GM21717 (cell line): Measurements from ENCODE around the gene KIAA0513.

ENCODE experiments used
- ATAC-seq: cut with Tn5 transposase; IDR thresholded peaks from one replicate; pipeline ENCODE4 v1.9.1; 2021; ENCODE audit warnings: mild to moderate bottlenecking, moderate library complexity; ENCODE audit not compliant: unreplicated experiment

KIAA0513 gene

DNA sequence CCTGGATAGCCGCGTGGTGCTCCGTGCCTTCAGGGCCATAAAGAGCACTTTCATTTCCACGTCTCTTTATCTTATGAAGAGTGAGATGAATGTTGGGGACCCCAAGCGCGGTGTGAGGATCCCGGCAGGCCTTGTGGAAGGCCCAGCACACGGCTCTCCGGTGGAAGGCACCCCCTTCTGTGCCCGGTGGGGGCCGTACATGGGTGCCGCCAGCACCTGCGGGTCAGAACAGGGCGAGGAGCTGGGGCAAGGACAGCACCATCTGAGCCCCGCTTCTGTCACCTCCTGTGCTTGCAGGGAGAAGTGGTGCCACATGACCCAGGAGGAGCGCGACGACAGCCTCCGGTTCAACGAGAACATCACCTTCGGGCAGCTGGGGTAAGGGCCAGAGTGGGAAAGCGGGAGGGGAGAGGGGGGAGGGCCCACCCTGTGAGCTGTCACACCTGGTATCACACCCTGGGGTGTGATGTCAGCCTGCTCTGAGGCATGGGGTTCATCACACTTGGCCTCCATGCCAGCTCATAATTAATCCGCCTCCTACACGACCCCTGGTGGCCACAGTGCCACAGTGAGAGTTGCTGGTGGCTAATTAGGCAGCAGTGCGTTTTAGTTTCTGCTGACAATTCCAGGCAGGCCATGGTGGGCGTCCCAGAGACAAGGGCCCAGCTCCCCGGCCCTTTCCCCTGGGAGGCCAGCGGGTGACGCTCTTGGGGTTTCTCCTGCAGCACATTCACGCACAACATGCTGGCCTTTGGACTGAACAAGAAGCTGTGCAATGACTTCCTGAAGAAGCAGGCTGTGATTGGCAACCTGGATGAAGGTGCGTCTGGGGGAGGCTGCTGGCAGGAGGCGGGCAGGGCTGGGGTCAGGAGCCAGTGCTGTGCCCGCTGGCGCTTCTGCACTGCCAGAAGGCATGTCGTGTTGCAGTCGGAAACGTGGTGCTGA is 59.0 kb downstream of the KIAA0513 start:
- no peak for ATAC-seq

DNA sequence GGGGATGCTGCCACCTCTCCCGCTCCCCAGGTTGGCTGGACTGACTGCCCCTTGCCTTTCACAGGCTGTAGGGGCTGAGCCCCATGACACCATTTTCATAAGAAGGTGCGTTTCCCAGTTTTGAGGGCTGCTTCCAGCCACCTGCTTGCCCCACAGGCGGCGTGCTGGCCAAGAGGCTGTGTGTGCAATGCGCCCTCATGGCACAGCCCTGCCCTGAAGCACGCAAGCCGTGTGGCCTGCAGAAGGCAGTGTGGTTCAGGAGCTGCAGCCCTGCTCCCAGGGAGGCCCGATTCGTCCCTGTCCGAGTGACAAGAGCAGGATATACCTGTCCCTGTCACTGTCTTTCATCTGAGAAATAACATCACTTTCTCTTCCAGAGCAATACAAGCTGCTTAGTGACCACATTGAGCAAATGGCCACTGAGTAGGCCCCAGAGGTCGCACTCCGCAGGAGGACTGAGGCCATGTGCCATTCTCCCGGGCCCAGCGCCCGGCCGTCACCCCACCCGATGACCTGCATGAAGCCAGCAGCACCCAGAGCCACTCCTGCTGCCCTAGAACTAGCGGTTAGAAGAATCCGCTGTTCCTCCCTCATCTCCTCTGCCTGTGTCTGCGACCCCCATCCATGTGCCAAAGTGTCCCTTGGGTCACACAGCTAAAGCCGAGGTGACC is 60.4 kb downstream of the KIAA0513 start:
- ATAC-seq = no peak

DNA sequence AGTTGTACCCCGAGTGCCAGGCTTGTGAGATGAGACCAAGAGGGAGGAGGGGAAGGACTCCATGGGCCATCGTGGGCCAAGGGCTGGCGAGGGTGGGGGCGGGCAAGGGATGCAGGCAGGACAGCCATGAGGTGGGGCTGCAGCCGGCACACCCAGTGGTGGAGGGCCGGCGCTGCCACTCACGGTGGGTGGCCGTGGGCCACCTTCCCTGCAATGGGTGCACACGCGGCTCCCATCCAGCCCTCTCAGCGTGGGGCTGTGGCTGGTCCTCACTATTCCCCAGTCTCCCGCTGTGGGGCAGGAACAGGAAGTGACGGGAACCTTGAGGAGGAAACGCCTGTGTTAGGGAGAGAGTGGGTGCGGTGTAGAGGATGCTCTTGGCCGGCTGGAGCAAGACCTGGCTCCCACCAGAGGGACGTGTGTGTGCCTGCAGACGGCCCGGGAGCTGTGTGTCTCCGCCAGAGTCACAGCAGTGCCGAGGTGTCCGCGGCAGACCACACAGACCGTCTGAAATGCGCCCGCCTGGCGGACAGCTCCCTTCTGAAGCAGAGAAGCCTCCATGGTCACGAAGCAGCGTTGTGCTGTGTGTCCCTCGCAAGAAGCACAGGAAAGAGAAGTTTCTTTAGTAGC is 61.1 kb downstream of the KIAA0513 start:
- no peak for ATAC-seq

DNA sequence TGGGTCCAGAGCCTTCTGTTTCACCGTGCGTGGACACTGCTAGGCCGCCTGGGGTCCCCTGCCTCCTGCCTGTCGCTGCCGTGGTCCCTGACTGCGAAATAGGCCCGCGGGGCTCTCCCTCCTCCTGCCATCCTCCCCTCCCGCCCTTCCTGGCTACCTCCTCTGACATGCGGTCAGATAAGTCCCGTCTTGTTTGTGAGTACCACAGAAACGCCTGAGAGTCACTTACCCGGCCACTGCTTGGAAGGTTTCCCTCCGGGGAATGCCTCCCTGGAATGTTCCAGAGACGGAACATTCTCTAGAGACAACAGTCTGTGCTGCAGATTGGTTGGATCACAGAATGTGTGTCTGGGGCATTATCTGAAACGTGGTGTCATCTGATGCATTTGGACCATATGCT is 61.9 kb downstream of the KIAA0513 start:
- ATAC-seq = no peak

DNA sequence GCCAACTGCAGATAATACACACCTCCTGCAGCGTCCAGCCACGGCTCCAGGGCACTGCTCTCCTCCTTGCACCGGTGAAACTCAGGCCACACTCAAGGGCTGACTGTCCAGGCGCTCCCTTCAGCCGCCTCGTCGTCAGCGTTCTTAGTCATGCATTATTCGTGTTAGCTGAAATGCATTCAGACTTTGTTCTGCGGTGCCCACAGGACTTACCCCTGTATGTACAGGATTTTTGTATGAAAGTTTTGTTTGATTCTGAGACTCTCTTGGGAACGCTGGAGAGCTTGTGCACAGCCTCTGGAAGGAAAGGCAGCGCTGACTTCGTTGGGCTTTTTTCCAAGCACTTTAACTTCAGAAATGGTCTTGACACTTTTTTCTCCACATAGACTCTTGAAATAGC is 62.6 kb downstream of the KIAA0513 start:
- ATAC-seq = no peak

DNA sequence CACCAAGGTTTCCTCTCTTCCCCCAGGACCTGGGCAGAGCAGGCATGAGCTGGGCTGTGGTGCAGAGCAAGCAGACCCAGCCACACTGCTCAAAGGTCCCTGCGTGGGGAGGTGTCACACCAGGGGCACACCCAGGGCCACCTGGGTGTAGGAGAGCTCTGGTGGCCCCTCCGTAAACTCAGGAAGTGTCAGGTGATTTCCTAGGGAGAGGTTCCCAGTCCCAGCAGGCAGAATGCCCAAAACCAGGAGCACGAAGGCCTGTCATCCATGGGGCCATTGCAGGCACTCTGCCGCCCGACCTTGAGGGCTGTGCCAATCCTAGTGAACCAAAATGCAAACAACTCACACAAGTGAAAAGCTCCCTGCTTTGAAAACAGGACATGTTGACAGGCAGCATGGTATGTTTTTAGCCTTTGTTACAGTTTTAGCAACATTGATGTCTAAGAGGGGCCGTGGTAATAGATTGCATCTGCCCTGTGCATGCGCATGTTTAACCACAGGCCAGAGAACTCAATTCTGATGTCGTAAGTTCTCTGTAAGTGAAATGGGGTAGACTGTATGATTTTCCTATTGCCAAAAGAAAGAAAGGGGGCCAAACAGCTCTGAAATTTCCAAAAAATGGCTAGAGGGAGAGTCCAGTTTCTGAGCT is 63.4 kb downstream of the KIAA0513 start:
- ATAC-seq = no peak

DNA sequence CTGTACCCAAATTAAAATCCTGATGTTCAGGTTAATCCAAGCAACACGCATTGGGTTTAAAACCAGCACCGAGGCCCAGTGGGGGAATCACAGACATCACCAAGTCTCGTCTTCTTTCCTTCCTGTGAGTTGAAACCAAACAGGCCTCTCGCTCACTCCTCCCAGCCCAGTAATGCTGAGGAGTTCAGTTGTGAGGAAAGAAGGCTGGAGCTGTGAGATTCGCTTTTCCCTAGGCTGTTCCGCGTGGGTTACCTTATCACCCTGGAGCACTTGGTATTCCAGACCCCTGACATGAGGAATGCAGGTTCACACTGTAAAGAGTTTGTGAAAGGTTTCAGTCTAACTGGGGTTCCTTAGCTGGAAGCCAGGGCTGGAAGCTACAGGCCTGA is 63.9 kb downstream of the KIAA0513 start:
- no peak for ATAC-seq

DNA sequence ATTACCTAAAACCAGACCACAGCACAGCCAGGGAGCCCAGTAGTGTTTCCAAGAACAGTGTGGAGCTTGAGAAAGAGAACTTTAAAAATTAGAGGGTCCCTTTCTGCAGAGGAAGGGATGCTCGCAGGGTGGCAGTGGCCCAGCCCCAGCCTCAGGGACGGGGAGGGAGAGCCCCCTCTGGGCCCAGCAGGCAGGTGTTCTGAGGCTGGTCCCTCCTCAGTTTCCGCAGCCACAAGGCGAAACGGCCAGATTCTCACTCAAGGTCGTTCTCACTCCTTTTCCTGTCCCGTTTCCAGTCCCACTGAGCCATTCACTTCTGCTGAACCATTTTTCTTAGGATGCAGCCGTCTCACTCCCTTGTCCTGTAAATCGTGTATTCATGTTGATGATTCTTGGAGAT is 64.7 kb downstream of the KIAA0513 start:
- ATAC-seq = no peak

DNA sequence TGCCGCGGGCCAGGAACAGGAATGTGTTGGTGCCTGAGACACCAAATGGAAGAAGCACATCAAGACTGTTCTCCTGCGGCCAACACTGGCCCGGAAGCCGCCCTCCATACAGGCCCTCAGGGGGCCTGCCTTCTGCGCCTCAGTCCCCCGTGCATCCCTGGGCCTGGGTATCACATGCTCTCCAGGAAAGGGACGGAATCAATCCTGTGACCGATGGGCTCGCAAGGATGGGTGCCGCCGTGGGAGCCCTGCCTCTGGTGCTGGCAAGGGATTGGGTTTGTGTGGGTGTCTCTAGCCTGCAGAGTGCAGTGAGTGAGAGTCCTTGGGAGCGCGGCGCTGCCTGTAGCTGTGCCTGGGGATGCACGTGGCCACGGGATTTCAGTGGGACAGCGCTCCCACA is 65.3 kb downstream of the KIAA0513 start:
- no peak for ATAC-seq

DNA sequence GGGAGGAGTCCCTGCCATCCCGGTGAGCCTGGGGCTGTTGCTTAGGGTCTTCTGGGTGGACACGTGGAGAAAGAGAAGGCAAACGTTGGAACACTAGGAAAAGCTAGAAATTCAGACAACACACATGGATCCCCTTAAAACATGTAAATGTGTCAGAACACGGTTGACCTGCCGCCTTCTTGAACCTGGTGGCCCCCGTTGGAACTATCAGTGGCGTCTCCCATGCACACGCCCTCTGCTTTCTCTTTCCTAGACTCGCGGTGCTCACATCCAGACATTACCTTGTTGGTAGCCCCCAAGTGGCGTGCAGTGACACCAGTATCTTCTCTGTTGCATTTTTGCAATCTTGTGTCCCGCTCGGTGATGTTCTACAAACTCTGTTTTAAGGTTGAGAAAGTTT is 66.1 kb downstream of the KIAA0513 start:
- ATAC-seq = no peak

DNA sequence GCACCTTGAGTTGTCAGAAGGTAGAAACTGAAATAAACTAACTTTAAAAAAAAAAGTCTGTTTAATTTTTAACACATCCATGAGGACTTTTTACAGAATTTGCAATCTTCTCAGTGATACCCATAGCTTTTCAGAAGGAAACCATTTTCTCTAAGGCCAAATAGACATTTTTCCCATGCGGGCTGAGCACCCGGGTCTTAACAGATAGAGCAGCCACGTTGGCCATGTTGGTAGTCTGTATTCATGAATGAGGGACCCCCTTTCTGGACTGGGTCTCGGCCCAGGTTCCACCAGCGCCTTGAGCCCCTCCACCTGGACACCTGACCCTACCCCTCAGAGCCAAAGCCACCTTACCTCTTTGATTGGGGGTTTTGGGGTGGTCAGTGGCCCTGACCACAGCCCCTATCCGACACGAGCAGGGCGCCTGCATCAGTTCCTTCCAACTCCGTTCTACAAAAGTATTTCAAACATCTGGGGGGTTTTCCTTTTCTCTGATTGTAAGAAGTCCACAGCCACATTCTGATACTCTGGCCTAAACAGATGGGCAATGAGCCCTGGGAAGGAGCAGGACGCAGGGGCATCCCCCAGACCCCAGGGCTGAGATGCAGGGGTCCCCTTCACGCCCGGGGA is 66.7 kb downstream of the KIAA0513 start:
- no peak for ATAC-seq

DNA sequence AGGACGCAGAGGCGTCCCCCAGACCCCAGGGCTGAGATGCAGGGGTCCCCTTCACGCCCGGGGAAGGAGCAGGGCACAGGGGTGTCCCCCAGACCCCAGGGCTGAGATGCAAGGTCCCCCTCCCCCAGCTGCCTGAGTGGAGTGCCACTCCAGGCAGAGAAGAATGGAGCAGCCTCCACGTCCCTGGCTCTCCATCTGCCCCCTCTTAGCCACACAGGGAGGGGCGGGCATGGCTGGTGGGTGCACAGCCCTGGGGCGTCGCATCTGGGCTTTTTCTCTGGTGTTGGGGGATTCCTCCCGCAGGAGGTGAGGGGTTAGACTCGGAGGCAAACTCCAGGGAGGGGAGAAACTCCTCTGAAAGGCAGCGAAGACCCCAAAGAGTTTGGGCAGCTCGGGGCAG is 67.2 kb downstream of the KIAA0513 start:
- no peak for ATAC-seq

DNA sequence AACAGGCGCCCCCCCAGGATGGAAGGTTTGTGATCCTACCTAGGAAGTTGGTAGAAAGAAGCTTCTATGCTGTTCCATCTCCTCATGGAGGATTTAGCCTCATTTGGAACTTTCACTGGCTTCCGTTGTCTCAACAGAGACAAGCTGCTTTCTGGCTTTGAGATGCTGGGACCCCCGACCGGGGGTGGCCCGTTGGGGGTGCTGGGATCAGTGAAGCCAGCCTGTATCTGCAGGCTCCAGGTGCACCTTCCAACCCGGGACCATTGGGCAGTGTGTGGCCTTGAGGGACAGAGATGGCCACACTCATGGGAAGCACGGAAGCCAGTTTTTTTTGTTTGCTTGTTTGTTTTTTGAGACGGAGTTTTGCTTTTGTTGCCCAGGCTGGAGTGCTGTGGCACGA is 69.3 kb downstream of the KIAA0513 start:
- no peak for ATAC-seq

DNA sequence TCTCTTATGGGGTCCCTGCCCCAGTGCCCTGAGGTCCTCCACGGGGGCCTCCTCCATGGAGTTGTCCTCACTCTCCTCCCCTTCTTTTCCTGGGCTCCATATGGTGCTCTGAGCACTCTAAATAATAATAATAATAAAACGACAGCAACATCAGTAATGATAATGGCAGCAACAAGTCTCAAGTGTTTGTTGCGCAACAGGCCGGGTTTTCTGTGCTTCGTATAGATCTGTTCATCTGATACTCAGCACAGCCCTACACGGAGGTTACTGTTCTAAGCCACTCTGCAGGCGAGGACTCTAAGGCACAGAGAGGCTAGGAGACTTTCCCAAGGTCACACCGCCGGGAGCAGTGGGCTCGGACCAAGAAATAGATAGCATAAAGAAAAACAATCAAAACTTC is 71.0 kb downstream of the KIAA0513 start:
- ATAC-seq = no peak

DNA sequence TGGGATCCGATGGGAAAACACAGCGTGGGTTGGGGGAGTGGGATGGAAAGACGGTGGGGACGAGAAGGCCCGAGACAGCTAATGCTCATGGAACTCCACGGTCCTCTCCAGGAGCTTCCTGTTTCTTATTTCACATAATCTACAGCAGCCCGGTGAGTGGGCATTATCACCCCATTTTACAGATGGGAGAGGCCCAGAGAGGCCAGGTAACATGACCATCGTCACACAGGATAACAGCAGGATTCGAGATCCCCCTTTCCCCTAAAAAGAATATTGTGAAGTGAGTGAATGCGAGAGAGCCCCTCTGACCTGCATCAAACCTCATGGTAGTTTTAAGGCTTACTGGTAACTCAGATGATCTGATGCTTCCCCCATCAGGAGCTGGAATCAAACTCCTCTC is 72.7 kb downstream of the KIAA0513 start:
- no peak for ATAC-seq

DNA sequence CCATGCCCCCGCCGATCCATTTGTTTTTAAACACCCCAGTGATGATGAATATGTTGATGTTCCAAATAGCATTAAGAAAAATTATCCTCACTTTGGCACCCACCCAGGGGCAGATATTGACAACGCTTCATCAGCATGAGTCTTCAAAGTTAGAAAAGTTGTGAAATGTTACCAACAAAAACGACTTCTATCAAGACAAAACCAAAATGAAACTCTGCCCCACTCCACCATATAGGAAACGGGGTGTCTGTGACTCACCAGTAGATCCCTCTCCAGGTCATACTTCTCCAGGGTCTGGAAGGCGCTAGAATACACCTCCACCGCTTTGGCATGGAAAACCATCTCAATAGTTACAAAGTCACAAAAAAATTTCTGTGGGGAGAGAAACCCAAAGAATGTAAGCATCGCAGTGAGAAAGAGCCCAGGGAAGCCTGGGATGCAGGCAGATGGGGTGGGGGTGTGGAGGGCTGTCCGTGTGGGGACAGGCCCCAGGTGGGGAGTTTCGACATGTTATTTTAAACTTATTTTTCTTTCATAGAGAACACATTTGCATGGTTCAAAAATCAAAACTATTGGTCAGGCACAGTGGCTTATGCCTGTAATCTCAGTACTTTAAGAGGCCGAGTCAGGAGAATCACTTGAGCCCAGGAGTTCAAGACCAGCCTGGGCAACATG is 74.5 kb downstream of the KIAA0513 start:
- ATAC-seq = no peak

DNA sequence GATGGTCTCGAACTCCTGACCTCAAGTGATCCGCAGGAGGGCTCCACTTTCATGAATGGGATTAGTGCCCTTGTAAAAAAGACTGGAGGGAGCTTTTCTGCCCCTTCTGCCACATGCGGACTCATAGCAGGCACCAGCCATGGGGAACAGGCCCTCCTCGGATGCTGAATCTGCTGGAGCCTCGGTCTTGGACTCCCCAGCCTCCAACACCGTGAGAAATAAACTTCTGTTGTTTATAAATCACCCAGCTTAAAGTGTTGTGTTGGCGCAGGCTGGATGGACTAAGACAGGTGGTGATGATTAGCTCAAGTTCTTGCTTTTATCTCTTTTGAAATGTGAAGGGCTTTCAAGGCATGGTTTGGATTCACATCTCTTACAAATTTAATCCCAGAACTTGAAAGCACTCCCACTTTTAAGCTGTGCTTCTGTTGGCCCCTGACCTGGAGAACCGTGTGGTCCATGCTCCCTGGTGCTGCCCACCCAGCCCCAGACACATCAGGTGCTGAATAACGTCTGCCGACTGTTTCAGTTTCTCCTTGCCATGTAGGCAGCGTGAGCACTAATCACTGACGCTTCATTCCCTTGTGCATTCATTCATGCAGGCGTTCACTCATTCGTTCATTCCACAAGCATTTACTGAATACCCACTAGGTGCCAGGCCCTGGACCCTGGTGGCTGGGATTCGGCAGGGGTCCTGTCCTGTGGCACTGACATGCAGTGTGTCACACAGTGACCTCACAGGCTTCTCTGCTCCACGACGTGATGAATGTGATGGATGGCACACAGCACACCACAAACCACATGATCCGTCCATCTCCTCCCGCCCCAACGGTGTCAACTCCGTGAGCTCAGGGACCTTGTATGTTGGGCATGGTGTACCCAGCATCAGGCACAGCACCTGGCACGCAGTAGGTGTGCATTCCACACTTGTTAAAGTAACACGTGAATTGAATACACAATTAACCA is 75.8 kb downstream of the KIAA0513 start:
- no peak for ATAC-seq

DNA sequence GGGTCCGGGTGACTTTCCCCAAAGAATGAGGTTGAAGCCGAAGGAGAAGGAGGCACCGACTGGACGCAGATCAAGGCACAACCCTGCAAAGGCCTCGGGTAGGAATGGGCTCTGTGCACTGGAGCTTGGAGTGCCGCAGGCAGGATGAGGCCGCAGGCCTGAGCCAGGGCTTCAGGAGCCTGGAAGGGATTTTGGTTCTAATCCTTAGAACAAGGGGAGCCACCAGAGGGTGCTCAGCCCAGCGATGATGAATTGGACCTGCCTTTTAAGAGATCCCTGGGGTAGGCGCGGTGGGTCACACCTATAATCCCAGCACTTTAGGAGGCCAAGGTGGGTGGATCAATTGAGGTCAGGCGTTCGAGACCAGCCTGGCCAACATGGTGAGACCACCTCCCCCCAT is 76.6 kb downstream of the KIAA0513 start:
- ATAC-seq = no peak

DNA sequence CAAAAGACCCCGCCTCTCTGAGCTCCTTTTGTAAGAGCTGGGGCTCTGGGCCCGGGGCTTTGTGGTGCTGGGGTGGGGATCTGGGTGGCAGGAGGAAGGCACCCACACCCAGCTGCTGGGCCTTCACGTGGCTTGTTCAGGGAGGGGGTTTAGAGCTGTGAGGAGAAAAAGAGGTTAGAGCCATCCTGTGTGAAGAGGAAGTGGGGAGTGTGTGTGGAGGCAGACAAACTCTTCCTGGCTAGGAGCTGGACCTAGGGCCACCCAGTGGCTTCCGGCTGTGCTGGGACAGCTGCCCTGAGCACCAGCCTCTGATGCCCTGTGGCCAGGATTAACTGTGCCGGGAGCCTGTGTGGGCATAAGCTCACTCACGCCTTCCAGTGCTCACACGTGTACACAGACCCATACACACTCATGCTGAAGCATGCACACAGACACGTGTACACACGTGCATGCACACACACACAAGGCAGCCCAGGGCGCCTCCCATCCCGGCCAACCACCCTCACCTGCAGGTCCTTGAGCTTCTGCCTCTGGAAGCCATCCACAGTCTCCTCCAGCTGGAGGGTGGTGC is 77.3 kb downstream of the KIAA0513 start:
- ATAC-seq = no peak
